Dermis blood vessel endothelial cell (primary cell): Measurements from ENCODE around the gene PDHX. TPM values are rescaled to one million over a fixed set of nuclear protein-coding genes. Genes with fewer than 3 reads are reported as not detected.
"Not testable (repeated sequence)": the region's sequence is repeated elsewhere in the genome, so short reads cannot be mapped to it uniquely, and the experiment has no call there.

Source experiments
- DNase-seq: peaks from one replicate; pipeline ENCODE4 v3.0.0; 2010
- total RNA-seq: library from RNA; depleted of rRNA; stranded (reverse); fragments of >200 nt; gene quantifications from 2 replicates; pipeline ENCODE4 v1.2.3, GENCODE V29; 2014

The PDHX gene
- total RNA-seq, result 27.4 and 36.2 TPM in 2 replicates

GRCh38 chr11:34916015-34916842, at the start of gene PDHX, which contains the start of gene APIP:
PDHX (plus strand) TSS chr11:34916618; CDS start chr11:34916656, 38 bp downstream.
APIP (minus strand) TSS chr11:34916379; CDS start chr11:34916284, 95 bp downstream.
- peak; percentile 99 for DNase-seq

GRCh38 chr11:34869425-34869824, 47.0 kb upstream of the PDHX start:
- DNase-seq, result peak; percentile 2

GRCh38 chr11:34870548-34871196, 45.7 kb upstream of the PDHX start:
- no peak for DNase-seq

- no peak for DNase-seq
Measured at GRCh38 chr11:34874202-34874601, 42.2 kb upstream of the PDHX start.

- DNase-seq, result no peak
Measured at GRCh38 chr11:34877375-34877975, 38.9 kb upstream of the PDHX start.

- DNase-seq, result no peak
Measured at GRCh38 chr11:34881900-34882299, 34.5 kb upstream of the PDHX start.

GRCh38 chr11:34886609-34887008, 29.8 kb upstream of the PDHX start:
- DNase-seq, result no peak

- DNase-seq, result no peak
Measured at GRCh38 chr11:34887260-34887659, 29.2 kb upstream of the PDHX start.

GRCh38 chr11:34890089-34890488, 26.3 kb upstream of the PDHX start:
- peak; percentile 45 for DNase-seq

GRCh38 chr11:34890812-34891211, 25.6 kb upstream of the PDHX start:
- peak; percentile 73 for DNase-seq

GRCh38 chr11:34891611-34892010, 24.8 kb upstream of the PDHX start:
- DNase-seq, result no peak

- DNase-seq, result no peak
Measured at GRCh38 chr11:34893416-34893815, 23.0 kb upstream of the PDHX start.

GRCh38 chr11:34896191-34896590, 20.2 kb upstream of the PDHX start:
- not testable (repeated sequence) for DNase-seq

GRCh38 chr11:34897171-34897870, 19.1 kb upstream of the PDHX start:
- no peak for DNase-seq

- no peak for DNase-seq
Measured at GRCh38 chr11:34898474-34898873, 17.9 kb upstream of the PDHX start.

GRCh38 chr11:34899633-34900016, 16.8 kb upstream of the PDHX start:
- no peak for DNase-seq

- no peak for DNase-seq
Measured at GRCh38 chr11:34904421-34904955, 11.9 kb upstream of the PDHX start.

GRCh38 chr11:34905666-34906065, 10.8 kb upstream of the PDHX start:
- DNase-seq, result no peak

- DNase-seq, result peak; percentile 17
Measured at GRCh38 chr11:34907934-34908593, 8.4 kb upstream of the PDHX start.

GRCh38 chr11:34909415-34909814, 7.0 kb upstream of the PDHX start:
- no peak for DNase-seq

GRCh38 chr11:34909955-34910354, 6.5 kb upstream of the PDHX start:
- DNase-seq, result no peak

GRCh38 chr11:34910817-34911216, 5.6 kb upstream of the PDHX start:
- no peak for DNase-seq
